Measurements from ENCODE around the gene LUZP2.

GRCh38 chr11:24760681-24761080 is 263.8 kb downstream of the LUZP2 start:
- TF ChIP-seq POLR2A (IDR thresholded peaks at IDR 0.05) (no peak), POLR2AphosphoS5 (IDR thresholded peaks at IDR 0.05; ENCODE audit: insufficient read depth in 1 of 2, low read depth in 1 of 2) (no peak)
- TF ChIP-seq, protein P1, sequence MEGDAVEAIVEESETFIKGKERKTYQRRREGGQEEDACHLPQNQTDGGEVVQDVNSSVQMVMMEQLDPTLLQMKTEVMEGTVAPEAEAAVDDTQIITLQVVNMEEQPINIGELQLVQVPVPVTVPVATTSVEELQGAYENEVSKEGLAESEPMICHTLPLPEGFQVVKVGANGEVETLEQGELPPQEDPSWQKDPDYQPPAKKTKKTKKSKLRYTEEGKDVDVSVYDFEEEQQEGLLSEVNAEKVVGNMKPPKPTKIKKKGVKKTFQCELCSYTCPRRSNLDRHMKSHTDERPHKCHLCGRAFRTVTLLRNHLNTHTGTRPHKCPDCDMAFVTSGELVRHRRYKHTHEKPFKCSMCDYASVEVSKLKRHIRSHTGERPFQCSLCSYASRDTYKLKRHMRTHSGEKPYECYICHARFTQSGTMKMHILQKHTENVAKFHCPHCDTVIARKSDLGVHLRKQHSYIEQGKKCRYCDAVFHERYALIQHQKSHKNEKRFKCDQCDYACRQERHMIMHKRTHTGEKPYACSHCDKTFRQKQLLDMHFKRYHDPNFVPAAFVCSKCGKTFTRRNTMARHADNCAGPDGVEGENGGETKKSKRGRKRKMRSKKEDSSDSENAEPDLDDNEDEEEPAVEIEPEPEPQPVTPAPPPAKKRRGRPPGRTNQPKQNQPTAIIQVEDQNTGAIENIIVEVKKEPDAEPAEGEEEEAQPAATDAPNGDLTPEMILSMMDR (IDR thresholded peaks at IDR 0.05) = no peak
